GM19328 (cell line): ENCODE data around the gene HADHA.

Experiments
- ATAC-seq: cut with Tn5 transposase; IDR thresholded peaks from one replicate; pipeline ENCODE4 v1.9.1; 2021; ENCODE audit warnings: mild to moderate bottlenecking, moderate library complexity; ENCODE audit not compliant: unreplicated experiment

The HADHA gene

DNA sequence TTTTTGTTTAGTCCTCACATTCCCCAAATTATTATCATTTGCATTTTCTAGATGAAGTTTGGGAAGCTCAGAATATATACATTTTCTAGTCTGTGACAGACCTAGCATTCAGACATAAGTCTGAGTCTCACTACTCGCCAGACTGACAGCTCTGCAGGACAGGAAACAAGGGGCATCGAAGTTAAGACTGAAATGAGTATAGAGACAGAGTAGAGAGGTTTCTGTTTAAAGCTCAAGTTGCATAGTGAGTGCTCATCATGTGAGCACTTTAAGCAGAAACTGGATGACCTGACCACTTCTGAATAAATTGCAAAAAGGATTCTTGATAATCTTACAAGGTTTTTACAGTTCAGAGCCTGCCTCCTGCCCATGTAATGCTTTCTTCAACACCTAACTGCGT lies 1.4 kb upstream of the HADHA start:
- ATAC-seq, result no peak

DNA sequence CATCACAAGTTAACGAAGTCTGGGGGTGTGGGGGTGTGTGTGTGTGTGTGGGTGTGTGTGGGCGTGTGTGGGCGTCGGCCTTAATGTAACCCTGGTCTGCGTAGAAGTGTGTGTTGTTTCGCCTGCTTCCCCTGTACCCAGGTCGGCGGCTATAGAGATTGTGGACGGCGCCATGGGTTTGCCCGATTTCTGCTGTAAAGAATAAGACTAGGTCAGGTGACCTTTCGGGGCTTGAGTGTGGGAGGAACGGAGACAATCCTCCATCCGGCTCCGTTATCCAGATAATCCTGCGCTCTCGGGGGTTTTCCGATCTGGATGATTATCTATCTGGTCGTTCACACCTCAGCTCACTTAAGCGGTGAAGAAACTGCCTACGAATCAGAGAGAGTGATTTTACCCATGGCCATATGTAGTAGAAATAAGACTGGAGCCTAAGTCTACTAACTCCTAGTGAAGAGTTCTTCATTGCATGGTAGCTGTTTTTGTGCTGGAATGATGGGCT lies 850 bp upstream of the HADHA start:
- ATAC-seq, result peak; percentile 6

GRCh38 chr2:26243470-26244308 lies 743 bp downstream of the HADHA start:
- ATAC-seq, result no peak

DNA sequence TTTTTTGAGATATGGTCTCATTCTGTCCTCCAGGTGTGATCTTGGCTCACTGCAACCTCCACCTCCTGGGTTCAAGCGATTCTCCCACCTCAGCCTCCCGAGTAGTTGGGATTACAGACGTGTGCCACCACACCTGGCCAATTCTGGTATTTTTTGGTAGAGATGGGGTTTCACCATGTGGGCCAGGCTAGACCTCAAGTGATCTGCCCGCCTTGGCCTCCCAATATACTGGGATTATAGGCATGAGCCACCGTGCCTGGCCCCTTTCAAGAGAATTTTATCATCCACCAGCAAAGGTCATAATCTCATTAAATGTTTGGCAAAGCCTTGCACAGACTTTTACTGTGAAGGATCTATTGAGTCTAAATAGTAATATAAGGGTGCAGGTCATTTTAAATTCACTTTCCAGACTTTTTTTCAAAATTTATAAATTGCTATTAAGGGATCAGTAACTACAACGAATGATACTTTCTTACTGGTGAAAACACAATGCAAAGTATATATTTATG lies 2.5 kb downstream of the HADHA start:
- no peak for ATAC-seq

- no peak for ATAC-seq
Observed at GRCh38 chr2:26238311-26238958, 6.0 kb downstream of the HADHA start.

GRCh38 chr2:26237868-26238267 lies 6.6 kb downstream of the HADHA start:
- ATAC-seq, result no peak

GRCh38 chr2:26235089-26235488 lies 9.3 kb downstream of the HADHA start:
- no peak for ATAC-seq

GRCh38 chr2:26230806-26231205 lies 13.6 kb downstream of the HADHA start:
- no peak for ATAC-seq

- ATAC-seq, result no peak
Observed at GRCh38 chr2:26229595-26229994, 14.8 kb downstream of the HADHA start.

- ATAC-seq, result no peak
Observed at GRCh38 chr2:26224095-26224494, 20.3 kb downstream of the HADHA start.

DNA sequence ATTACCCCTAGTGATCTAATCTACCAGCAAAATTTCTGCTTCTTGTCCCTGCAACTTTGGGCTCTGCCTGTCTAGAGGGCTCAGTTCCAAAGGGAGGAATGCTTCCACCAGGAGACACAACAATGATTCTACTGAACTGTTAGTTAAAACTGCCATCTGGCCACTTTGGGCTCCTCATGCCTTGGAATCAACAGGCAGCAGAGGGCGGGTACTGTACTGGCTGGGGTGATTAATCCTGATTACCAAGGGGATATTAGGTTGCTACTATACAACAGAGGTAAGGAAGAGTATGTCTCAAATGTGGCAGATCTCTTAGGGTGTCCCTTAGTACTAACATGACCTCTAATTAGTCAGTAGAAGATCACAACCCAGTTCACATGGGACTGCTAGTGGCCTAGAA lies 21.4 kb downstream of the HADHA start:
- ATAC-seq, result no peak

DNA sequence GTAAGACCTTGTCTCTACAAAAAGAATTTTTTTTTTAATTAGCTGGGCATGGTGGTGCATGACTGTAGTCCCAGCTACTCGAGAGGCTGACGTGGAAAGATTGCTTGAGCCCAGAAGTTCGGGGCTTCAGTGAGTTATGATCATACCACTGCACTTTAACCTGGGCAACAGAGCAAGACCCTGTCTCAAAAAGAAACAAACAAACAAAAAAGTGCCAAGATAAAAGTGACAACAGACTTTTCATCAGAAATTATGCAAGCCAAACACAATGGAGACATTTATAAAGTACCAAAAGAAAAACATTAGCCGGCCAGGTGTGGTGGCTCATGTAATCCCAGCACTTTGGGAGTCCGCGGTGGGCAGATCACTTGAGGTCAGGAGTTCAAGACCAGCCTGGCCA lies 26.7 kb downstream of the HADHA start:
- no peak for ATAC-seq

DNA sequence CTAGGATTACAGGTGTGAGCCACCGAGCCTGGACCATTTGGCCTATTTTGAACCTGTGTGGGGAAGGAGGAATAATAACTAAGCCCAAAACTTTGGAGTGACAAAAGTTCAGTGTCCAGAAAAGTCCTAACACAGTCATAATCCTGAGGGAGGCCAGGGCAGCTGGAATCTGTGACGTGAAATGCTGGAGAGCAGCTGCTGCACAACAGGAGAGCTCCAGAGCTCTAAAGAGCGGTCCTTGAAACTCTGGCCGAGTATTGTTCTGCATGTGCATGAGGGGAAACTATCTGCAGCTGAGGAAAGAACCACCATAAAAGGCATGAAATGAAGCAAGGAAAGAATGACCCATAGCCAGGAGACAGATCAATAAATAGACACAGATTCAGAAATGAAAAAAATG lies 27.8 kb downstream of the HADHA start:
- ATAC-seq, result no peak

GRCh38 chr2:26215833-26216232 lies 28.6 kb downstream of the HADHA start:
- ATAC-seq, result no peak

DNA sequence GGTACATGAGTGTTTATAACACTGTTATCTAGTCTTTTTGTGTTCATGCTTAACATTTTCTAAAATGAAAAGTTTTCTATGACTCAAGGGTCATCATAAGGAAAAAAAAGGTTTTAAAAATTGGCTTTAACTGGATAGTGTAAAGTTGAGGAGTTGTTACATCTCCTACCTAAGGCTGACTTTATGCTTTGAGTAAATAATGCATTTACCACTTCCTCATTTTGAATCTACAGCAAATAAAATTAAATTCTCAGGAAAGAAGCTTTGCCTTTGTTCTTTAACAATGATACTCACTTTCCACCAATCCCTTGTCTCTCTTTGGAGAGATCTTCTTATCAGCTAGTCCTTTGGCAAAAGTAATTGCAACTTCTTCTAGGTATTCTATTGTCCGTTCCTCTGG lies 29.7 kb downstream of the HADHA start:
- no peak for ATAC-seq

- no peak for ATAC-seq
Observed at GRCh38 chr2:26212011-26212410, 32.4 kb downstream of the HADHA start.

- no peak for ATAC-seq
Observed at GRCh38 chr2:26203906-26204305, 40.5 kb downstream of the HADHA start.

GRCh38 chr2:26202981-26203490 lies 41.4 kb downstream of the HADHA start:
- ATAC-seq, result no peak

- ATAC-seq, result no peak
Observed at GRCh38 chr2:26197516-26197915, 46.9 kb downstream of the HADHA start.

- ATAC-seq, result no peak
Observed at GRCh38 chr2:26196683-26197418, 47.6 kb downstream of the HADHA start.
